ENCODE results near the gene ASMTL.

- TF ChIP-seq POLR2A (IDR thresholded peaks at IDR 0.05) (no peak), POLR2AphosphoS5 (IDR thresholded peaks at IDR 0.05) (no peak)
These were observed 33.5 kb upstream of the ASMTL start for GRCh38 chrX:1486177-1486576.
